ENCODE data around the gene HMCN2.

DNA sequence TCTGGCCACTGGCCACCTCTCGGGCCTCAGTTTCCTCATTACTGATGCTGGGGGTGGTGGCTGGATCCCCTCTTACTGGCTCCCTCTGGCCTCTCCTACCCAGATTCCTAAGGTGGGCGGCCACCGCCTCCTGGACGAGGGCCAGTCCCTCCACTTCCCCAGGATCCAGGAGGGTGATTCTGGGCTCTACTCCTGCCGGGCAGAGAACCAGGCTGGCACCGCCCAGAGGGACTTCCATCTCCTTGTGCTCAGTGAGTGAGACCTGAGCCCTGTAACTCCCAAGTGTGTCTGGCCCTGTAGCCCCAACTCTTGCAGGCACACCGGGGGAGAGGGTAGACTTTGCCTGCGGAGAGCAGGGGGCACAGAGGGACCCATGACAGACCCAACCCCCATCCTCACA lies 83.3 kb downstream of the HMCN2 start:
- TF ChIP-seq, protein P1, sequence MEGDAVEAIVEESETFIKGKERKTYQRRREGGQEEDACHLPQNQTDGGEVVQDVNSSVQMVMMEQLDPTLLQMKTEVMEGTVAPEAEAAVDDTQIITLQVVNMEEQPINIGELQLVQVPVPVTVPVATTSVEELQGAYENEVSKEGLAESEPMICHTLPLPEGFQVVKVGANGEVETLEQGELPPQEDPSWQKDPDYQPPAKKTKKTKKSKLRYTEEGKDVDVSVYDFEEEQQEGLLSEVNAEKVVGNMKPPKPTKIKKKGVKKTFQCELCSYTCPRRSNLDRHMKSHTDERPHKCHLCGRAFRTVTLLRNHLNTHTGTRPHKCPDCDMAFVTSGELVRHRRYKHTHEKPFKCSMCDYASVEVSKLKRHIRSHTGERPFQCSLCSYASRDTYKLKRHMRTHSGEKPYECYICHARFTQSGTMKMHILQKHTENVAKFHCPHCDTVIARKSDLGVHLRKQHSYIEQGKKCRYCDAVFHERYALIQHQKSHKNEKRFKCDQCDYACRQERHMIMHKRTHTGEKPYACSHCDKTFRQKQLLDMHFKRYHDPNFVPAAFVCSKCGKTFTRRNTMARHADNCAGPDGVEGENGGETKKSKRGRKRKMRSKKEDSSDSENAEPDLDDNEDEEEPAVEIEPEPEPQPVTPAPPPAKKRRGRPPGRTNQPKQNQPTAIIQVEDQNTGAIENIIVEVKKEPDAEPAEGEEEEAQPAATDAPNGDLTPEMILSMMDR (conservative IDR thresholded peaks at IDR 0.05; ENCODE audit: low read length): no peak
- no peak for TF ChIP-seq EZH2phosphoT487 (IDR thresholded peaks at IDR 0.05; ENCODE audit: borderline replicate concordance, low read depth, low read length)

All from OCI-LY7 (cell line).